Stimulated activated CD4-positive, alpha-beta T cell treated with anti-CD3 and anti-CD28 coated beads, Interleukin-12 subunit alpha, Interleukin-12 subunit beta, amount 100 ng/mL, for 4 hours (primary cell): ENCODE data around the gene CCNY.
"Not testable (repeated sequence)": the region's sequence is repeated elsewhere in the genome, so short reads cannot be mapped to it uniquely, and the experiment has no call there.

Experiments used
- DNase-seq: peaks from one replicate; pipeline ENCODE4 v3.0.0-alpha.2; 2020

Gene CCNY

DNA sequence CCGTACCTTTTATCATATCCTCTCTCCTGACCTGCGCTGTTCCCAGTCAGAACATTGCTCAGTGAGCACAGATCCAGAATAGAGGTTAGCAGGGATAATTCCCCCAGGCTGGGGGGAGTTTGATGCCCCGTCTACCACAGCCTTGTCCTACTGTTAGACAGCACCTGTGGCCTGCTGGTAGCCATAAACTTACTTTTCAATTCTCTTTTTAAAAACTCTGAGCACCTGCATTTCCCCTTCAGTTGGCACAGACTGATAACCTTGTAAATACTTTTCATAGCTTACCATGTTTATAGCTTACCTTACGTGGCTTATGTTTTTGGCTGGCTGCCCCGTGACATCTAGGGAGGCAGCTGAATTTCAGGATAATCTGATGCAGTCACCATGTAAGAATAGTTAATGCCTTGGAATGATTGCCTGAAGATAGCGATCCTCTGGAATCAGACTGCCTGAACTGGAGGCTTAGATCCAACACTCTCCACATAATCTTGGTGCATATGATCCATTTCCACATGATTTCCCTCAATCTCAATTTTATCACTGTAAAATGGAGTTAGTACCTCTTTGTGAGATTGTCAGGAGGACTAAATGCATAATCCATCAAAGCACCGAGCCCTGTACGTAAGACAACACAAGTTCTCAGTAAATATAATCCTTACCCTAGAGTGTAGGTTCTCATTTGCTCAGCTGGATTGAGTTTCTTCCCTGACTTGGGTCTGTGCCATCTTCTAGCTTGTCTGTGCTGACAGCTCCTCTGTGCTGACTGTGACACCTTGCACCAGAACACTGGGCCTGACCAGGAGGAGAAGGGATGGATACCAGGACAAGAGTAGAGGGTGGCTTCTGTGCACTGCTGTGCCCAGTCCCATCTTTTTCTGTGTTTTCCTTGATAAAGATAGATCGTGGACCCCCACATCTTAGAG lies 157.1 kb downstream of the CCNY start:
- no peak for DNase-seq

DNA sequence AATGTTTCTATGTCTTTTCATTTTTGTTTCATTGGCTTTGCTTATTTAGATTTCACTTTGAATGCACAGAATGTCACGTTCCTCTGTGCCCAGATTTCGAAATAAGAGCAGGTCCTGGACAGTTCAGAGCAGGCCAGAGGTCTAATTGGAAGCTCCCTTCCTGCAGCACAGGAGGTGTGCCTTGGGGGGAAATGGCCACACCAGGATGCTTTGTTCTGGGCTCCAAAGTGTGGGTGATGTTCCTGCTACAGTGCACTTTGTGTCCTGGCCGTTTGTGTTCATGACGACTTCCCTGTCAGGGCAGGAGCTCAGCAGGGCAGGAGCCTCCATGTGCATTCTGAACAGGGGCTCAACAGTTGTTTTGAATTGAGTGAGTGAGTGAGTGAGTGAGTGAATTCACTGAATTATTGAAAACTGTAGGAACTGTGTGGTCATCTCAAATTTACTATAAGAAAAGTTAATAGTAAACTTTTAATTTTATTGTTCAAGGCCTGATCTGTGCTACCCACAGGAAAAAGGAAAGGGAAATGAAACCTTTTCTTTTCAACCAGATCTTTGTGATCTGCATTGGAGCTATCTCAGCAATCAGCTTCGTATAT lies 159.3 kb downstream of the CCNY start:
- DNase-seq: no peak

DNA sequence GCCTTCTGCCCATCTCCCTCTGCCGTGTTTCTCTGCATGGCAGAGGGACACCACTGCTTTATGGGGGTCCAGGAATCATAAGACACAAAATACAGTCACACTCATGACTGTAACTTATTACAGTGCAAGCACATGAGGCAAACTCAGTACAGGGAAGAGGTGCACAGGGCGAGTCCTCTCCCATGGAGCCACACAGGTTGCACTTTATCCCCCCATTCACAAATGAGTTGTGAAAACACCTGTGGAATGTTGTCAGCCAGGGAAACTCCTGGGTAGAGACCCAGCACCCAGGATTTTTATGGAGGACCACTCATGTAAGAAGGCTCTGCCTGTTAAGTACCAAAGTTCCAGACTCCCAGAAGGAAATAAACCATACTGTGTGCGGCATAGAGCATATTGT lies 161.6 kb downstream of the CCNY start:
- DNase-seq: no peak

- no peak for DNase-seq
These were observed 162.4 kb downstream of the CCNY start for GRCh38 chr10:35498693-35499092.

- no peak for DNase-seq
These were observed 165.6 kb downstream of the CCNY start for GRCh38 chr10:35501923-35502322.

GRCh38 chr10:35502692-35503091 lies 166.4 kb downstream of the CCNY start:
- DNase-seq: no peak

GRCh38 chr10:35503578-35503977 lies 167.3 kb downstream of the CCNY start:
- no peak for DNase-seq

GRCh38 chr10:35504132-35504531 lies 167.8 kb downstream of the CCNY start:
- no peak for DNase-seq

DNA sequence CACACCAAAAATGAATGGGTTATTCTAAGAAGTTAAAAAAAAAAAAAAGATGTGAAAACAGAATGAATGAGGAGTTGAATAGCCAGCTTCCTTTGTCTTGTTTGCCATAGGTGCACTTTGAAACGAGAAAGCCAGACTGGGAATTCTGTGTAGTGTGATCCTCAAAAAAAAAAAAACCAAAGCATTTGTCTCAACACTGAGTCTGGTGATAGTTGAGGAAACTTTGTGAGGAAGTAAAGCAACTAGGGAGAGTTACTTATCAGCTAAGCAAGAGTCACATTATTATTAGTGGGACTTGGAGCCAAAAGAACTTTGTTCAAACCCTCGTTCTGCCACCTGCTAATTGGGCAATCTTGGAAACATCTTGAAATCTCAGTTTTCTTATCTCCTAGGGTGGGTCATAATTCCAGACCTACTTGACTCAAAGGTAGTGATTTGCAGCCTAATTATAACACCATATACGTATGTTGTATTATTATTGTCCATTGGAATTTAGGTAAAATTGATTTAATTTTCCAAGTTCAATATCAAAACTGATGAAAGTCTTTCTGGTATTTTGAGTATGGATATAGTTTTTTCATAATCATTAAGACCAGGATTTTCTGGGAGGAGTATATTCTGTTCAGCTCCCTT lies 169.0 kb downstream of the CCNY start:
- DNase-seq: no peak

DNA sequence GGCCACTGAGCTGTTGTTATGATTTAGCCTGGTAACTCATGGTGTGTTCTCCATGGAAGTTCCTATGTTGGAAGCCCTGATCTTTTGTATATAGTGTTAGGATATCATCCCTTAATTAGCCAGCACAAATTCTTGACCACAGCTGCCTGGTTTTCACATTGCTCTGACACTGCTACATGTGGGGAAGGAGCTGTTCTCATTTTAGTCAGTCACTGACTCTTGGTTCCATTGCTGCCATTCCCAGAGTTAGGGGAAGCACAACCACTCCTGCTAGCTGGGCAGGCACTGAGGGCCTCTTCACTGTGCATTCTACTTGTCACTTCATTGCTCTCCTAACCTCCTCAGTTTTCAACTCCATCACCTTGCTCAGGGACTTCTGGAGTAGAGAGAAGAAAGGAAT lies 170.4 kb downstream of the CCNY start:
- no peak for DNase-seq

DNA sequence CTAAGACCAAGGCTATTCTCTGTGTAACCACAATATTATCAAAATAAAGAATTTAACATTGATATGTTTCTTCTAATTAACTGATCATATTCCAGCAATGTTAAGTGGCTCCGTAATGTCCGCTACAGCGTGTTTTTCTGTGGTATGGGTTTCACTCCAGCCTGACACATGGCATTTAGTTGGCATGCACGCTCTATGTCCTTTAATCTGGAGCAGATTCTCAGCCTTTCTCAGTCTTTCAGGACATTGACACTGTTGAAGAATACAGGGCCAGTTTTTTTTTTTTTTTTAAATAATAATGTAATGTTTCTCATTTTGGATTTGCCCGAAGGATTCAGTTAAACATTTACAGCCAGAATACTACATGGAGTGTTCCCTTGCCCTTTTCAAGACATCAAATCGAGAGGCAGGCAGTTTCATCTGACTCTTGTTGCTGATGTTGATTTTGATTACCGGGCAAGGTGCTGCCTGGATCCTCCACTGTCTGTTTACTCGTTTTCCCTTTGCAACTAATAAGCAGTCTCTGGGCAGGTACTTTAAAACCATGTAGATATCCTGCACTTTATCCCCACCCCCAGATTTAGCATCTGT lies 171.3 kb downstream of the CCNY start:
- no peak for DNase-seq

GRCh38 chr10:35508647-35509046 lies 172.3 kb downstream of the CCNY start:
- DNase-seq: no peak

GRCh38 chr10:35510891-35511290 lies 174.6 kb downstream of the CCNY start:
- no peak for DNase-seq

- no peak for DNase-seq
These were observed 175.3 kb downstream of the CCNY start for GRCh38 chr10:35511647-35512046.

DNA sequence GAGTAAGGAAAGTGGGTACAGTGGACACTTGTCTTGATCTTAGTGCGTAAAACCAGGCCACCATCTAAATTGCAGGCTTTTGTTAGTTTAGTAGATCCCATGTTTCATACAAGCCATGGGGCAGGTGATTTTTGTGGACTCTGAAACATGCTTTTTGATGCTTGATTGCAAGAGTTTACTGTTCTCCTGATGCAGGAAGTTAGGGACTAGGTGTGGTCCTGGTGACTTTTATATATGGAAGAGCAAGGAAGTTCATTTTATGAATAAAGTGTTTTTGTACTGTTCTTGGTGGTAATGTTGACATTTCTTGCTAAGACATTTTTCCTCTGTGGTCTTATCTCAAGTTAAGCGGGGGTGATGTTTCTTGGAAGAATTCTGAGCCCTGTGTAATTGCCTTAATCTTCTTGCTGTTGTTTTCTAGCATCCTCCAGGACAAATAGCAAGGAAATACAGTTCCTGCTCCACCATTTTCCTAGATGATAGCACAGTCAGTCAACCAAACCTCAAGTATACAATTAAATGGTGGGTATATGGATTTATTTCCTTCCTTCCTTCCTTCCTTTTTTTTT lies 179.9 kb downstream of the CCNY start:
- DNase-seq: no peak

DNA sequence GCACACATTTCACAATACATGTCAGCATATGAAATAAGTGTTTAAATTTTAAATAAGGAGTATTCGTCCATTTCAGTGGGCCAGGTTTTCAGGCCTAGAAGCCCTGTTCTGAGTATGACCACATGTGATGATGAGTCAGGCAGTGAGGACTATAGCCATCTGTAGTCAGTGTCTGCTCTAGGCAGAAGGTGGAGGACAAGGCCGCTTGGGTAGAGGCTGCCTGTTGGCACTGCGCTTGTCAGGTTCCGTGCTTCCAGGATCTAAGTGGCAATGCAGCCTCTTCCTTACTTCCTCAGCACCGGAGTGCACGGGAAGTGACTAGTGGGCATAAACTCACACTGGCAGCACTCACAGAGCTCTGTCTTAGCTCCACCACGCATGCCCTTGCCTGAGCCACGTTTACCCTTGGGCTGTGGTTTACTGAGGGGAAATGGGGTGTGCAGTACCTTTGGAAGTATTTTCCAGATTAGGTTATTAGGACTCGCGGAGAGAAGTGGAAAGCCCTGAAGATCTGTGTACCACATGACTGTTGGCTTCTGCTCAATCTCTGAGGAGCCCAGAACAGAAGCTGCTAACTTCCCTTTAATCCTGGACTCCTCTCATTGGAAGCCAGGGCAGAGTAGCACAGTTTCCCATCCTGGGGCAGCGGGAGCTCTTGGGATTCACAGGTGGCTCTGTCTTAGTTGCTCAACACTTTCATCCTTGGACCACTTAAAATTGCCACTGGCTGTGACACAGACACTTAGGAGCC lies 181.3 kb downstream of the CCNY start:
- DNase-seq: no peak

GRCh38 chr10:35518187-35518586 lies 181.9 kb downstream of the CCNY start:
- not testable (repeated sequence) for DNase-seq

GRCh38 chr10:35520996-35521395 lies 184.7 kb downstream of the CCNY start:
- no peak for DNase-seq

- DNase-seq: no peak
These were observed 187.4 kb downstream of the CCNY start for GRCh38 chr10:35523670-35524225.

DNA sequence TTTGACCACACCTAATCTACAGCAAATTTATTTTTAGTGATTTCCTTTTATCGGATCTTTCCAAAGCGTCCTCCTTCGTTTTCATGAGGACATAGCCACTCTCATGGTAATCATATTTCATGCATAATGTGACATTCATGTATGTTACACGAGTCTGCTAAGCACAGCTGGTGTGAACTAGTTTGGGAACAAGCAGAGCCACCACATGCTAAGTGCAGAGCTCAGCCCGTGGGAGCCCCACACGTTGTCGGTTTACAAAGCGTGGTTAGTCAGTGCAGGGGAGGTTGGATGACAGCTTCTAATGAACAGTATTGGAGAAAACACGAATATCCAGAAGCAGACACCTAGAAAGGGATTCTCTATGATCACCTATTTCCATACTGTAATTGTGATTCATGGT lies 190.4 kb downstream of the CCNY start:
- no peak for DNase-seq

GRCh38 chr10:35532141-35532540 lies 195.8 kb downstream of the CCNY start:
- no peak for DNase-seq

- DNase-seq: no peak
These were observed 197.3 kb downstream of the CCNY start for GRCh38 chr10:35533565-35533964.
